VCaP (cell line): ENCODE data around the gene PCDHB11.
"Not testable (repeated sequence)": the region's sequence is repeated elsewhere in the genome, so short reads cannot be mapped to it uniquely, and the experiment has no call there.

Experiments
- H3K27ac ChIP-seq: fragments of 450-650 bp; 2 replicates; pipeline ENCODE4 v1.5.1; 2017
- CTCF ChIP-seq: fragments of 450-650 bp; conservative IDR thresholded peaks from 2 replicates; pipeline ENCODE4 v1.5.1; 2017; ENCODE audit warnings: mild to moderate bottlenecking, moderate library complexity

PCDHB11 gene

GRCh38 chr5:141241496-141241895 lies 42.1 kb downstream of the PCDHB11 start:
- H3K27ac ChIP-seq, result no peak overlapping the region
- no peak for TF ChIP-seq CTCF

- TF ChIP-seq CTCF, result peak; percentile 46
- H3K27ac ChIP-seq, result no peak within 1 kb of the TSS
Observed at GRCh38 chr5:141245250-141245717, 45.9 kb downstream of the PCDHB11 start, which contains the start of gene PCDHB15. PCDHB15 (plus strand) TSS chr5:141245395; CDS start chr5:141245579, 184 bp downstream.

- H3K27ac ChIP-seq, result not testable (repeated sequence)
Observed at GRCh38 chr5:141246971-141247370, 47.5 kb downstream of the PCDHB11 start.

GRCh38 chr5:141247434-141247833 lies 48.0 kb downstream of the PCDHB11 start:
- H3K27ac ChIP-seq, result not testable (repeated sequence)

- H3K27ac ChIP-seq, result no peak overlapping the region
- peak; percentile 42 for TF ChIP-seq CTCF
Observed at GRCh38 chr5:141250576-141250975, 51.1 kb downstream of the PCDHB11 start.
